PC-9 (cell line): Measurements from ENCODE around the gene RELL1.

Experiments
- CTCF ChIP-seq: fragments of 200-600 bp; sonication (generic); conservative IDR thresholded peaks from 2 replicates; pipeline ENCODE4 v1.6.1; 2017; ENCODE audit warnings: mixed run types, antibody characterized with exemption, mild to moderate bottlenecking, moderate library complexity
- EZH2 ChIP-seq: fragments of 200-600 bp; sonication (generic); IDR thresholded peaks from 2 replicates; pipeline ENCODE4 v1.8.0; 2017; ENCODE audit warnings: antibody characterized with exemption, low read depth

- TF ChIP-seq CTCF (no peak), EZH2 (no peak)
These were observed 82.5 kb downstream of the RELL1 start for GRCh38 chr4:37603711-37604110.
